ENCODE results near the gene ATG101.

ATG101 gene

DNA sequence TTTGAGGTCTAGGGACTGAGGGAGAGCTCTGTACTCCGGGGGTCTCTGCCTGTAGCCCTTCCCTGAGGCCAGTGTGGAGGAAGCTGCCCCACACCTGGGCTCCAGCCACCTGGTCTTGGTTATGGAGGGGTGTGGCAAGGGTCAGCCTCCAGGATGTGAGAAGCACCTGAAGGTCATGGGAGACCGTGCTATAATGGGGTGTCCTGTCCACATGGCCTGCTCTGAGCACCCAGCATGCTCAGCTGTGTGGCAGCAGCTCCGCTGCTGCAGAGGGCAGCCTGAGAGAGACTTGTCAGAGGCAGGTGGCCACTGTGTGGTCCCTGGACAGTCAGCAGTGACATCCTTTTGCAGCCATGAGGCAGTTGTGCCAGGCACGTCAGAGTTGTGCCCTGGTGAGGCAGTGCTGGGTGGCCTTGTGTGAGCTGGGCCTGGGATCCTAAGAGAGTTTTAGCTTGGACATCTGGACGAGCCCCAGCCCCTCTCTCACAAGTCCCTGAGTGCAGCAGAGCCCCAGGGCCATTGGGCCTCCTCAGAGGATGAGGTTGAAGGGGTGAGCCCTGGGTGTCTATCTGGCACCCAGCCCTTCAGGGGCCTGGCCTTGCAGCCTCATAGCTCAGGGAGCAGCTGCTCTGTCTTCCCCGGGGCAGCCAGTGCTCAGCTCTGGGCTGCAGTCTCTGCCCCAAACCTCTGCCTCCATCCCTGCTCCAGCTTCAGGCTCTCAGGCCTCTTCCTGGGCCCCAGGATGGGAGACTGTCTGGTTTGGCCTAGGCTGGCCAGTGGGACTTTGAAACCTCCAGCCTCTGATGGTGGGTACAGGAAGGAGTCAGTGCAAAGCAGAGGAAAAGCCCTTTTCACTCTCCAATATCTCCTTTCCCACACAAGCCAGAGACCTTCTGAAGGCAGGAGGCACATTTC is 7.4 kb upstream of the ATG101 start:
- TF ChIP-seq, protein P1, sequence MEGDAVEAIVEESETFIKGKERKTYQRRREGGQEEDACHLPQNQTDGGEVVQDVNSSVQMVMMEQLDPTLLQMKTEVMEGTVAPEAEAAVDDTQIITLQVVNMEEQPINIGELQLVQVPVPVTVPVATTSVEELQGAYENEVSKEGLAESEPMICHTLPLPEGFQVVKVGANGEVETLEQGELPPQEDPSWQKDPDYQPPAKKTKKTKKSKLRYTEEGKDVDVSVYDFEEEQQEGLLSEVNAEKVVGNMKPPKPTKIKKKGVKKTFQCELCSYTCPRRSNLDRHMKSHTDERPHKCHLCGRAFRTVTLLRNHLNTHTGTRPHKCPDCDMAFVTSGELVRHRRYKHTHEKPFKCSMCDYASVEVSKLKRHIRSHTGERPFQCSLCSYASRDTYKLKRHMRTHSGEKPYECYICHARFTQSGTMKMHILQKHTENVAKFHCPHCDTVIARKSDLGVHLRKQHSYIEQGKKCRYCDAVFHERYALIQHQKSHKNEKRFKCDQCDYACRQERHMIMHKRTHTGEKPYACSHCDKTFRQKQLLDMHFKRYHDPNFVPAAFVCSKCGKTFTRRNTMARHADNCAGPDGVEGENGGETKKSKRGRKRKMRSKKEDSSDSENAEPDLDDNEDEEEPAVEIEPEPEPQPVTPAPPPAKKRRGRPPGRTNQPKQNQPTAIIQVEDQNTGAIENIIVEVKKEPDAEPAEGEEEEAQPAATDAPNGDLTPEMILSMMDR (IDR thresholded peaks at IDR 0.05; ENCODE audit: borderline replicate concordance, control extremely low read depth, extremely low read depth, insufficient read depth, missing control alignments), result no peak
- in situ Hi-C loops (cut with MboI; ENCODE audit: low sequenced_read_pairs, unreplicated experiment), result no loop called here
- no peak for DNase-seq (ENCODE audit: low spot score)

DNA sequence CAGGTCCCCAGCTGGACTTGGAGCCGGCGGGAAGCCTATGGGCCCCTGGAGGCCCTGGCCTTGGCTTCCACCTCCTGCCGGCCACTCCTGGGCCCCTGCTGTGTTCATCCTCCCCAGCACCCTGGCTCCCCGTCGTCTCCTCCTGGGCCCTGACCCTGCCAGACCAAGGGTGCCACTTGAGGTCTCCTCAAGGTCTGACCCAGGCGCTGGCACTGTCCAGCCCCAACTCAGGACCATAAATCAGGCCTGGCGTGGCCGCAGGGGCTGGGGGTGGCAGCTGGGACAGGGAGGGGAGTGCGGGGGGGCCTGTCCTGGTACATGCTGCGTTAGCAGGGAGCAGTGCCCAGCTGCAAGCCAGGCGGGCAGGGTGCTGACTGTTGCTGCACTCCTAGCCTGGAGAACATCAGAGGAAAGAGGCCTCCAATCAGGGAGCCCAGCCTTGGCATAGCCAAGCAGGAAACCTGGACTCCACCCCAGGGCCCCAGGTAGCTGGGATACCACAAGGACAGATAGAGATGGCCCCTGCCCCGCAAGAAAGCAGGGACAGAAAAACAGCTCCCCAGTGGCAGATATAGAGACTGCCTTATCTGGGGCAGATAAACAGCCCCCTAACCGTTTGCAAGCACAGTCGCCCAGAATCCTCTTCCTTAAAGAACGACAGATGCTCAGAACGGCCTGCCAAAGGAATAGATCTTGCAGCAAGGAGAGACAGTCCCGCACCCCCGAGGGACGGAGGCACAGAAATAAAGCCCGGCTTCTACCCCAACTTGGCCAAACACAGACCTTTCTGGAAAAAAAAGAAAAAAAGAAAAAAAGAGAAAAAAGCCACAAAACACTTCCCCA is 6.5 kb upstream of the ATG101 start:
- in situ Hi-C loops (cut with MboI; ENCODE audit: low sequenced_read_pairs, unreplicated experiment), result no loop called here
- TF ChIP-seq, protein P1 (IDR thresholded peaks at IDR 0.05; ENCODE audit: borderline replicate concordance, control extremely low read depth, extremely low read depth, insufficient read depth, missing control alignments), result no peak
- no peak for DNase-seq (ENCODE audit: low spot score)

DNA sequence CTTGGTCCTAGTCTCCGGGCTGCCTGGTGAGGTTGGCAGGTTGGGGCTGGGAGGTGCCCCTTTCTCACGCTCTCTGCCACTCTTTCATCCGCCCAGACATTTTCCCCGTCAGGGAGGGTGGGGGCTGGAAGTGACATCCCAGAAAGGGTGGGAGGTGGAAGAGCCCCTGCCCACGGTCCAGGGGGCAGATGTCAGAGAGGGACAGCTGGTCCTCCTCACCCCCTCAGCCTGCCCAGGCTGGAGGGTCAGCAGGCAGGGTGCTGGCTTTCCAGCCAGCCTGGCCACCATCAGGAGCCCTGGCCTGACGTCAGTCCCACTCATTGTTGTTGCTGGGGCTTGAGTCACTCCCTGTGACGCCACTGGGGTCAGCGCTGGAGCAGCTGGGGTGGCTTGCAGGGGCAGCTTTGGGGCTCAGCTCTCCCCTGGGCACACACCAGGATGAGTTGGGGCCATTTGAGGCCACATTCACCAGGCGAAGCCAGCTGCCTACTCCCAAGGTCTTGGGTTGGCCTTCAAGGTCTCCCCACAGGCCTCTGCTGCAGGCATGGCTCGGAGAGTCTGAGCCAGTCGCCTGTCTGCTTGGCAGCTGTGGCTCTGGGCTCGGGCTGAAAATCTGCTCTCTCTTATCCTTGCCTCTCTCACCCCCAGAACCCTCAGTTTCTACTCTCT is 5.7 kb upstream of the ATG101 start:
- TF ChIP-seq, protein P1 (IDR thresholded peaks at IDR 0.05; ENCODE audit: borderline replicate concordance, control extremely low read depth, extremely low read depth, insufficient read depth, missing control alignments), result no peak
- in situ Hi-C loops (cut with MboI; ENCODE audit: low sequenced_read_pairs, unreplicated experiment), result no loop called here
- no peak for DNase-seq (ENCODE audit: low spot score)

DNA sequence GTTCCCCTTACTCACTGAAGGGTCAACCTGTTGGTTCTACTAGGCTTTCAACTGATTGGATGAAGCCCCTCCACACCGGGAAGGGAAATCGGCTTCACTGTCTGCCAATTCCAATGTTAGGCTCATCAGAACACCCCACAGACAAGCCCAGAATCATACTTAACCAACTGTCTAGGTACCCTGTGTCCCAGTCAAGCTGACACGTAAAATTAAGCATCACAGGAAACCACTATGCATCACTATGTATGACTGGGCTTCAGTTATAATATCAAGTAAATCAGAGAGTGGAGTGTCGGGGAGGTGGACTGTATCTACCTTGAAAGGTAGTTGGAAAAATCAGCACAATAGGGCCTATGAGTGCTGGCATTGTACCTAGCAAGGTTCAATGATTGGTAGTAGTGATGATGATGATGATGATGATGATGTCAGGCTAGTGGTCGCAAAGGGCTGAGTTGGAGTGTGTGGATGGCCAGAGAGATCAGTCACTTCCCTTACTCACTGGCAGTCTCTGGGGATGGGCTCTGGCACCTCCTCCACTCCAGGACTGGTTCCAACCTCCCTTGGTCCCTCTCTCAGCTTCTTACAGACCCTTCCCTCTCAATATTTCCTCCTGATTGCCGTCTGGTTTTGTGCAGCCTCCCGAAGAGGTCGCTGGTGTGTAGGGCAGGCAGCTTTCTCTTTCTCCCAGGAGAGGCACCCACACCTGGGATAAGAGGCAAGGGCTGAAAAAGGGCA is 3.3 kb upstream of the ATG101 start:
- TF ChIP-seq, protein P1 (IDR thresholded peaks at IDR 0.05; ENCODE audit: borderline replicate concordance, control extremely low read depth, extremely low read depth, insufficient read depth, missing control alignments), result no peak

DNA sequence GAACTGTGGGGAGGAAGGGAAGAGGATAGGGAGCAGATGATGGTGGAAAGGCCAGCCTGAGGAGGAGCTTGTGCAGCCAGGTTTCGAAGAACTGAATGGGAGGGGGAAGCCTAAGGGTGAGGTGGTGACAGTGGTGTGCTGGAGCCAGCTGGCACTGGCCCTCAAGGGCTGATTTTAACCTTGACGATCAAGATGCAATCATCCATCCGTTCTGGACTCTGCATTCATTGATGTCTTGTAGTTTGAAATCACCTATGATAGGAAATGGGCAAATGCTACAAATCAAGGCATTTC is 2.8 kb upstream of the ATG101 start:
- in situ Hi-C loops (cut with MboI; ENCODE audit: low sequenced_read_pairs, unreplicated experiment), result no loop called here
- TF ChIP-seq, protein P1 (IDR thresholded peaks at IDR 0.05; ENCODE audit: borderline replicate concordance, control extremely low read depth, extremely low read depth, insufficient read depth, missing control alignments), result no peak
- no peak for DNase-seq (ENCODE audit: low spot score)

More for the DNA sequence above, 3.3 kb upstream of the ATG101 start:
- no peak for DNase-seq (ENCODE audit: low spot score)
- in situ Hi-C loops (cut with MboI; ENCODE audit: low sequenced_read_pairs, unreplicated experiment), result no loop called here
